GM19324 (cell line): Measurements from ENCODE around the gene RHBDD2.
"Not testable (repeated sequence)": the region's sequence is repeated elsewhere in the genome, so short reads cannot be mapped to it uniquely, and the experiment has no call there.

Source experiments
- ATAC-seq: cut with Tn5 transposase; IDR thresholded peaks from one replicate; pipeline ENCODE4 v1.9.1; 2021; ENCODE audit warnings: mild to moderate bottlenecking, moderate library complexity; ENCODE audit not compliant: unreplicated experiment, low FRiP score

The RHBDD2 gene

DNA sequence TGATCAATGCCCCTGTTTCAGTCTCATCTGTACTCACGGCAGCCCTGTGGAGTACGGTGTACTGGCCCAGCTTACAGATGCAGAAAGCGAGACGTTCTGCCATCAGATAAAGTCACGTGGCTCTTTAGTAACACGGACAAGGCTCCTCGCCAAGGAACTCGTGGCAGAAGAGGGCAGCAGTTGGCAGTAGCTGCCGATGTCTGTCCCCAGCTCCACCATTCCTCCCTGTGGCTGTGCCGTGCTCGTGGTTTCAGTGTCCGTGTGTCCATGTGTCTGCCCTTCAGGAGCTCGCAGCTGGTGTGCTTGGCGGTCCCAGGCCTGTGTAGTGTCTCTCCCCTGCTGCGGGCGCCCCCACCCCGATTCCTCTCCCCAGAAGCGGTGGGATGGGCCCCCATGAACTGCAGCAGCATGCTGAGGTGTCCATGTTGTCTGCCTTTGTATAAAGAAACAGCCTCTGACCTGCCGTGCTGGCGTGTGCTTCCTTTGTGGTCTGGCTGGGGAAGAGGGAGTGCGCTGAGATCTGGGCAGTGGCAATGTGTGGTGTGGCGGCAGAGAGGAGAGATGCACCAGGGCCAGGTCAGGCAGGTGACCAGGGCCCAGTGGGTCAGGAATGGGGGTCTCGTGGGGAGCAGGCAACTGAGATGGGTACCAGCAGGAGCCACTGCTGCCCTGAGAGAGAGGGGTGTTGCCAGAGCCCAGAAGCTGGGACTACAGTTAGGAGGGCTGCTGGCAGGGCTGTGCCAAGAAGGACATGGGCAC lies 9.8 kb downstream of the RHBDD2 start:
- no peak for ATAC-seq

GRCh38 chr7:75889223-75889825 lies 10.5 kb downstream of the RHBDD2 start:
- no peak for ATAC-seq

- no peak for ATAC-seq
Measured at GRCh38 chr7:75889826-75890225, 11.0 kb downstream of the RHBDD2 start.

- not testable (repeated sequence) for ATAC-seq
Measured at GRCh38 chr7:75891237-75891636, 12.4 kb downstream of the RHBDD2 start.

- no peak for ATAC-seq
Measured at GRCh38 chr7:75891815-75892411, 13.1 kb downstream of the RHBDD2 start.

DNA sequence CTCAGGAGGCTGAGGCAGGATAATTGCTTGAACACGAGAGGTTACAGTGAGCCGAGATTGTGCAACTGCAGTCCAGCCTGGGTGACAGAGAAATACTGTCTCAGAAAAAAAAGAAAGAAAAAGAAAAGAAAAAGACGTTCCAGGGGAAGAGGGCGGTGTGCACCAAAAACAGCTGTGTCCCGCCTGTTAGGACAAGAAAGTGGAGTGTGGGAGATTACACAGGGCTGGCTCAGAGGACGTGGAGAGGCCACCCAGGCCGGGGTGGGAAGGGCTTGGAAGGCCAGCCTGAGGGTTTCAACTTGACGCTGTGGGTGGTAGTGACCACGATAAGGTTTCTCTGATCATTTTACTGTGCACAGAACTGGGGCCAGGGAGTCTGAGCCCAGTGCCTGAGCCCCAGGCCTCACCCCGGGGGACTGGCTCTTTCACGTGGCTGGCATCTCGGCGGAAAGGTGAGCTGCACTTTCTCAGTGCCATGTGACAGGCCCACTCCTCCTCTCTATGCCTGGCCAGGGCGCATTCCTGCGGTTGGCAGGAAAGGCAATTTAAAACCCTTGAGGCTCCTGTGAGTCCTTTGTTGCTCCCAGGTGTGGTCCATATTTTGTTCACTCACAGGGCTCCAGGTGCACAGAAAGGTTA lies 13.9 kb downstream of the RHBDD2 start:
- no peak for ATAC-seq

- no peak for ATAC-seq
Measured at GRCh38 chr7:75896803-75897327, 18.0 kb downstream of the RHBDD2 start.

GRCh38 chr7:75900617-75901315 lies 21.9 kb downstream of the RHBDD2 start:
- ATAC-seq: no peak

GRCh38 chr7:75905785-75906604 lies 27.2 kb downstream of the RHBDD2 start:
- ATAC-seq: no peak

GRCh38 chr7:75906991-75907667 lies 28.3 kb downstream of the RHBDD2 start:
- no peak for ATAC-seq

DNA sequence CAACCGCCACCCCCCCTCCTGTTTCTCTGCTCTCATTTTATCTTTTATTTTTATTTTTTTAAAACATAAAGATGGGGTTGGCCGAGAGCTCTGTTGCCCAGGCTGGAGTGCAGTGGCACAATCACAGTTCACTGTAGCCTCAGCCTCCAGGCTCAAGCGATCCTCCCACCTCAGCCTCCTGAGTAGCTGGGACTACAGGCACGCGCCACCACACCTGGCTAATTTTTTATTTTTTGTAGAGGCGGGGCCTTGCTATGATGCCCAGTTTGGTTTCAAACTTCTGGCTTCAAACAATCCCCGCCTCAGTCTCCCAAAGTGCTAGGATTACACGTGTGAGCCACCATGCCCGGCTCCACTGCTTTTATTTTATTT lies 28.8 kb downstream of the RHBDD2 start:
- not testable (repeated sequence) for ATAC-seq

- no peak for ATAC-seq
Measured at GRCh38 chr7:75909521-75910132, 30.8 kb downstream of the RHBDD2 start.

GRCh38 chr7:75911186-75911585 lies 32.4 kb downstream of the RHBDD2 start:
- ATAC-seq: not testable (repeated sequence)

- no peak for ATAC-seq
Measured at GRCh38 chr7:75913437-75913836, 34.6 kb downstream of the RHBDD2 start.

DNA sequence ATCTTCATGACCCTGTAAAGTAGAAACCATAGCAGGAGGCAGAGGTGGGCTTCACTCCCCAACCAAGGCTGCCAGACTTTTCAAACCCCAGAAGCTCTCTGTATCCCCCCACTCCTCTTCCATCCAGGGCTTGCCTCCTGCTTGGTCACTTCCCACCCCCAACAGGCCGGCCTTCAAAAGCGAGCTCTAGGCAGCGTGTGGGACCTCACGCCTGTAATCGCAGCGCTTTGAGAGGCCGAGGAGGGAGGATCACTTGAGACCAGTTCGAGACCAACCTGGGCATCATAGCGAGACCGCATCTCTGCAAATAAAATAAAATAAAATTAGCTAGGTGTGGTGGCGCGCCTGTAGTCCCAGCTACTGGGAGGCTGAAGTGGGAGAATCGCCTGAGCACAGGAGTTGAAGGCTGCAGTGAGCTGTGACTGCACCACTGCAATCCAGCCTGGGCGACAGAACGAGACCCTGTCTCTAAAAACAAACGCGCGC lies 35.4 kb downstream of the RHBDD2 start:
- no peak for ATAC-seq

DNA sequence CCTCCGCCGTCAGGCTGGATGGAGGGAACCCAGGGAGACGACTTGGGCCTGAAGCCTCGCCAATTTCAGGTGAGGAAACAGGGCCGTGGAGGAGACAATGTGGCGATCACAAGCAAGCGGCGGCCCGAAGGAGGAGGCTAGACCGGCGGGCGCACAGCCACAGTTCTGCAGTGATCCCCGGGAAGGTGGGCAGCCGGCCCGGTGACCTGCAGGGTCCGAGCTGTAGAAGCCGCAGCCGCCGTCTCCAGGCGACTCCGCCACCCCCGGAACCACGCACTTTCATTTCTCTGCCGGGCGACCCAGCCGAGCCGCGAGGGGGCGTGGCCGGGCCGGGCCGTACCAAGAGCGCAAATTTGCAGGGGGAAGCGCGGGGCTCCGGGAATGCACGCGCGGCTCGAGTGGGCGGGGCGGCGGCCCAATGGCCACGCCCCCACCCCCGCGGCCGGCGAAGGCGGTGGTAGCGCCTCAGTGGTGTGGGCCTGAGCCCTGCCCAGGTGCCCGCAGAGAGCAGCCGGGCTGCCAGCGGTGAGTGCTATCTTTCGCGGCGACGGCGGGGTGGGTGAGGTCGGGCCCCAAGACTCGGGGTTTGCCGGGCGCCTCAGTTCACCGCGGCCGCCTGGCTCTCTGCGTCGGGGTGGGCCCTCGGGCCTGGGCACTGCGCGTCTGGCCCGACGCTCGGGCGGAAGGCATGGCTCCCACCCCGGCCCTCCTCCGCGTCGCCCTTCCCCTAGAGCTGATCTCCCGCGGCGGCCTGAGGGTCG lies 36.0 kb downstream of the RHBDD2 start, which contains the start of gene POR:
POR (plus strand) TSS at position 501 of the 761 bp plus-strand sequence. CDS start 38,847 bp downstream, outside the sequence.
- peak; percentile 94 for ATAC-seq

DNA sequence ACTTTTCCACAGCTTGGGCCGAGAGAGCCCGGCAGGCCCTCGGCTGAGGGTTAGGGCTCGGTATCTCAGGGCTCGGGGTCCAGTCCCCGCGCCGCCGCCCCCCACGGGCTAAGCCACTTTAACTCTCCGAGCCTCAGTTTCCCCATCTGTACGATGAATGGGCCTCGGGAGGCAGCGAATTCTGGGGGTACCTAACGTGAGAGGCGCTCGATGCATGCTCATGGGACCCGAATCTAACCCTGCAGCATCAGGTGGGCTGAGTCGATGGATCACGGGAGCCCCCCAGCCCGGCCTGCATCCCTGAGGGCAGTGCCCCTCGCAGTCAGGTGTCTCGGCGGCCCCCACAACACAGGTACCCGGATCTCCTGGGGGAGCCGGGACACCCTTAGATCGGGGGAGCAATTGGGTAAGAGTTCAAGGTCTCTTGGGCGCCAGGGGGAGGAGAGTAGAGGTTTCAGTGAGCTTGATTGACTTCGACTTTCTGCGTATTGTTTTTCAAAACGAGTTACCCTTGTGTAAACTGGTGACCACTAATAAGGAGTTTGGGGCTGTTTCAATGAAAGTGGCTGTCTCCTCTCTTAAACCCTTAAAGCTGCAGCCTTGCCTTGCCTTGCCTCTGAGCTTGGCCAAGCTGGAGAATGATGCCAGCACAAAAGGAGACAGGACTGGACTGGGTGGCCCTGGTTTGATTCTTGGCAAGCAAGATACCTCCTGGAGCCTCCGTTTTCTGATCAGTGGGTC lies 36.8 kb downstream of the RHBDD2 start:
- ATAC-seq: no peak
